ENCODE results near the gene LRRC2.
"Not testable (repeated sequence)": the region's sequence is repeated elsewhere in the genome, so short reads cannot be mapped to it uniquely, and the experiment has no call there.

LRRC2 gene

GRCh38 chr3:46536758-46537157 lies 29.3 kb downstream of the LRRC2 start:
- no peak for DNase-seq (ENCODE audit: insufficient read length, low spot score)
- no peak for FAIRE-seq

GRCh38 chr3:46535746-46536145 lies 30.4 kb downstream of the LRRC2 start:
- FAIRE-seq, result no peak
- no peak for DNase-seq (ENCODE audit: insufficient read length, low spot score)

- FAIRE-seq, result no peak
- no peak for DNase-seq (ENCODE audit: insufficient read length, low spot score)
Measured at GRCh38 chr3:46533091-46533490, 33.0 kb downstream of the LRRC2 start.

- FAIRE-seq, result no peak
- DNase-seq (ENCODE audit: insufficient read length, low spot score), result no peak
Measured at GRCh38 chr3:46527239-46527638, 38.9 kb downstream of the LRRC2 start.

GRCh38 chr3:46524832-46525231 lies 41.3 kb downstream of the LRRC2 start:
- FAIRE-seq, result no peak
- DNase-seq (ENCODE audit: insufficient read length, low spot score), result no peak

GRCh38 chr3:46524008-46524407 lies 42.1 kb downstream of the LRRC2 start:
- FAIRE-seq, result no peak
- no peak for DNase-seq (ENCODE audit: insufficient read length, low spot score)

- FAIRE-seq, result no peak
Measured at GRCh38 chr3:46523556-46523955, 42.5 kb downstream of the LRRC2 start.

GRCh38 chr3:46522201-46522600 lies 43.9 kb downstream of the LRRC2 start:
- FAIRE-seq; DNase-seq (ENCODE audit: insufficient read length, low spot score): not testable (repeated sequence)

More at GRCh38 chr3:46523556-46523955, 42.5 kb downstream of the LRRC2 start:
- no peak for DNase-seq (ENCODE audit: insufficient read length, low spot score)

GRCh38 chr3:46521096-46521495 lies 45.0 kb downstream of the LRRC2 start:
- FAIRE-seq (no peak), DNase-seq (ENCODE audit: insufficient read length, low spot score) (no peak)

GRCh38 chr3:46520531-46520930 lies 45.6 kb downstream of the LRRC2 start:
- DNase-seq (ENCODE audit: insufficient read length, low spot score) (no peak), FAIRE-seq (no peak)

- FAIRE-seq (no peak), DNase-seq (ENCODE audit: insufficient read length, low spot score) (no peak)
Measured at GRCh38 chr3:46519952-46520351, 46.1 kb downstream of the LRRC2 start.

GRCh38 chr3:46517784-46518181 lies 48.3 kb downstream of the LRRC2 start:
- FAIRE-seq (no peak), DNase-seq (ENCODE audit: insufficient read length, low spot score) (no peak)

- DNase-seq (ENCODE audit: insufficient read length, low spot score), result peak; percentile 72
Measured at GRCh38 chr3:46517016-46517783, 48.9 kb downstream of the LRRC2 start.

GRCh38 chr3:46516521-46516920 lies 49.6 kb downstream of the LRRC2 start:
- no peak for FAIRE-seq
- no peak for DNase-seq (ENCODE audit: insufficient read length, low spot score)

More at GRCh38 chr3:46517016-46517783, 48.9 kb downstream of the LRRC2 start:
- FAIRE-seq, result no peak

- DNase-seq (ENCODE audit: insufficient read length, low spot score), result no peak
- no peak for FAIRE-seq
Measured at GRCh38 chr3:46512191-46512749, 53.8 kb downstream of the LRRC2 start.

GRCh38 chr3:46509661-46510187 lies 56.4 kb downstream of the LRRC2 start:
- FAIRE-seq (no peak), DNase-seq (ENCODE audit: insufficient read length, low spot score) (no peak)

GRCh38 chr3:46508850-46509591 lies 57.1 kb downstream of the LRRC2 start:
- no peak for DNase-seq (ENCODE audit: insufficient read length, low spot score)
- FAIRE-seq, result no peak

- DNase-seq (ENCODE audit: insufficient read length, low spot score) (no peak), FAIRE-seq (no peak)
Measured at GRCh38 chr3:46506526-46506925, 59.6 kb downstream of the LRRC2 start.

- FAIRE-seq, result no peak
Measured at GRCh38 chr3:46505953-46506352, 60.1 kb downstream of the LRRC2 start.

GRCh38 chr3:46504789-46505188 lies 61.3 kb downstream of the LRRC2 start:
- FAIRE-seq (no peak), DNase-seq (ENCODE audit: insufficient read length, low spot score) (no peak)

More at GRCh38 chr3:46505953-46506352, 60.1 kb downstream of the LRRC2 start:
- DNase-seq (ENCODE audit: insufficient read length, low spot score), result no peak

GRCh38 chr3:46503200-46503874 lies 62.8 kb downstream of the LRRC2 start:
- DNase-seq (ENCODE audit: insufficient read length, low spot score) (no peak), FAIRE-seq (no peak)
